Posterior cingulate gyrus (tissue), 11 donors: ENCODE measurements around the gene RYR3.

Experiments
- DNase-seq, 10 donors: peaks; one replicate each; pipeline versions ENCODE4 v3.0.0 to v3.0.0-alpha.2; 2020 to 2021; ENCODE audit warnings: mixed read lengths in 3 of 10
- intact Hi-C: fragments of 100-400 bp; cut with DNase I; formaldehyde crosslinking; loops from one replicate; pipeline ENCODE4 v1.15.1; 2023

Gene RYR3

GRCh38 chr15:33377204-33377603 is 66.4 kb downstream of the RYR3 start:
- DNase-seq = no peak
- intact Hi-C loops = no loop called here

- intact Hi-C loops = no loop called here
- DNase-seq = no peak
Measured at GRCh38 chr15:33378866-33379480, 68.2 kb downstream of the RYR3 start.

- intact Hi-C loops = no loop called here
- no peak for DNase-seq
Measured at GRCh38 chr15:33380406-33380805, 69.6 kb downstream of the RYR3 start.

- no peak for DNase-seq
- intact Hi-C loops = no loop called here
Measured at GRCh38 chr15:33382491-33382890, 71.7 kb downstream of the RYR3 start.

- intact Hi-C loops = no loop called here
Measured at GRCh38 chr15:33384307-33384706, 73.5 kb downstream of the RYR3 start.

GRCh38 chr15:33392453-33392852 is 81.7 kb downstream of the RYR3 start:
- DNase-seq = no peak
- intact Hi-C loops = no loop called here

More at GRCh38 chr15:33384307-33384706, 73.5 kb downstream of the RYR3 start:
- DNase-seq = no peak

GRCh38 chr15:33393546-33393945 is 82.8 kb downstream of the RYR3 start:
- no peak for DNase-seq
- intact Hi-C loops = no loop called here

GRCh38 chr15:33395321-33395720 is 84.6 kb downstream of the RYR3 start:
- intact Hi-C loops = no loop called here
- no peak for DNase-seq

- DNase-seq = no peak
- intact Hi-C loops = no loop called here
Measured at GRCh38 chr15:33395846-33396245, 85.1 kb downstream of the RYR3 start.

GRCh38 chr15:33396475-33396874 is 85.7 kb downstream of the RYR3 start:
- DNase-seq = no peak
- intact Hi-C loops = no loop called here

GRCh38 chr15:33398555-33398954 is 87.8 kb downstream of the RYR3 start:
- peak in 1 of 10 donors; percentile 72 for DNase-seq
- intact Hi-C loops = no loop called here

- intact Hi-C loops = no loop called here
- no peak for DNase-seq
Measured at GRCh38 chr15:33400941-33401340, 90.2 kb downstream of the RYR3 start.

- intact Hi-C loops = no loop called here
- no peak for DNase-seq
Measured at GRCh38 chr15:33402600-33402999, 91.8 kb downstream of the RYR3 start.

- intact Hi-C loops = no loop called here
- no peak for DNase-seq
Measured at GRCh38 chr15:33405096-33405495, 94.3 kb downstream of the RYR3 start.

- no peak for DNase-seq
- intact Hi-C loops = no loop called here
Measured at GRCh38 chr15:33411596-33412540, 101.1 kb downstream of the RYR3 start.

- DNase-seq = peak in 1 of 10 donors; percentile 8
- intact Hi-C loops = no loop called here
Measured at GRCh38 chr15:33419701-33420100, 108.9 kb downstream of the RYR3 start.

GRCh38 chr15:33424025-33424424 is 113.3 kb downstream of the RYR3 start:
- DNase-seq = no peak

GRCh38 chr15:33425142-33425541 is 114.4 kb downstream of the RYR3 start:
- no peak for DNase-seq
- intact Hi-C loops = no loop called here

More at GRCh38 chr15:33424025-33424424, 113.3 kb downstream of the RYR3 start:
- intact Hi-C loops = no loop called here

GRCh38 chr15:33430577-33430976 is 119.8 kb downstream of the RYR3 start:
- no peak for DNase-seq
- intact Hi-C loops = no loop called here

- no peak for DNase-seq
- intact Hi-C loops = no loop called here
Measured at GRCh38 chr15:33433821-33434220, 123.1 kb downstream of the RYR3 start.

- intact Hi-C loops = no loop called here
- DNase-seq = no peak
Measured at GRCh38 chr15:33438396-33438795, 127.6 kb downstream of the RYR3 start.

- no peak for DNase-seq
- intact Hi-C loops = no loop called here
Measured at GRCh38 chr15:33440900-33441299, 130.1 kb downstream of the RYR3 start.
